Effector memory CD4-positive, alpha-beta T cell (primary cell): Measurements from ENCODE around the gene STOX2.

Experiments
- DNase-seq, 3 donors: peaks; one replicate each; pipeline ENCODE4 v3.0.0-alpha.2; 2020
- H3K27ac ChIP-seq: 2 replicates; pipeline ENCODE4 v1.7.0; 2013; ENCODE audit warnings: mild to moderate bottlenecking, low read length, moderate library complexity; ENCODE audit not compliant: insufficient read depth, poor library complexity, severe bottlenecking
- H3K27me3 ChIP-seq: replicated peaks from 2 replicates; pipeline ENCODE4 v1.7.0; 2013; ENCODE audit warnings: mild to moderate bottlenecking, low read length; ENCODE audit not compliant: insufficient read depth, control insufficient read depth, poor library complexity, severe bottlenecking
- H3K36me3 ChIP-seq: 2 replicates; pipeline ENCODE4 v1.7.0; 2013; ENCODE audit warnings: mild to moderate bottlenecking, low read length, moderate library complexity; ENCODE audit not compliant: control insufficient read depth, insufficient read depth
- H3K4me1 ChIP-seq: 2 replicates; pipeline ENCODE4 v1.7.0; 2013; ENCODE audit warnings: low read length, mild to moderate bottlenecking; ENCODE audit not compliant: control insufficient read depth, insufficient read depth, poor library complexity, severe bottlenecking
- H3K4me3 ChIP-seq: 2 replicates; pipeline ENCODE4 v1.7.0; 2013; ENCODE audit warnings: low read length, low read depth, mild to moderate bottlenecking; ENCODE audit not compliant: insufficient read depth, poor library complexity, severe bottlenecking
- H3K9me3 ChIP-seq: 2 replicates; pipeline ENCODE4 v1.7.0; 2013; ENCODE audit warnings: mild to moderate bottlenecking, low read length, moderate library complexity; ENCODE audit not compliant: control insufficient read depth

The STOX2 gene

DNA sequence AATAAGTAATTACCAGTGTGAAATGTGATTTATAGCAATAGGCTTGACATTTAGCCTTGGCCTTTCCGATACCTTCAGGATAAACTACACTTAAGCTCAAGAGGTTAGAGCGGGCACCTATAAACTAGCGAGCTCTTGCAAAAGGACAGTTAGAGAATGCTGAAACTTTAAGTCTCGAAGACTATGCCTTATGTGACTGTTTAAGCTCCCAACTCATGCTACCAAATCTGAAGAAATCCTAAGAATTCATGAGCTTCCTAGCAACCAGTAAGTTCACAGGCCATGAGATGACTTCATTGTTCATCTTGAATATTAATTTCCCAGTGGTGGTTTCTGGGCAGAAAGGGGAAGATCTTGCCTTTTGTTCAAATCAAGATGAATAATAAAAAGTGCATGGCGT lies 4.7 kb downstream of the STOX2 start:
- H3K4me1 ChIP-seq, result no peaks in the 10 kb centered on the region
- no peaks in the 10 kb centered on the region for H3K27me3 ChIP-seq
- no peaks in the 10 kb centered on the region for H3K9me3 ChIP-seq

DNA sequence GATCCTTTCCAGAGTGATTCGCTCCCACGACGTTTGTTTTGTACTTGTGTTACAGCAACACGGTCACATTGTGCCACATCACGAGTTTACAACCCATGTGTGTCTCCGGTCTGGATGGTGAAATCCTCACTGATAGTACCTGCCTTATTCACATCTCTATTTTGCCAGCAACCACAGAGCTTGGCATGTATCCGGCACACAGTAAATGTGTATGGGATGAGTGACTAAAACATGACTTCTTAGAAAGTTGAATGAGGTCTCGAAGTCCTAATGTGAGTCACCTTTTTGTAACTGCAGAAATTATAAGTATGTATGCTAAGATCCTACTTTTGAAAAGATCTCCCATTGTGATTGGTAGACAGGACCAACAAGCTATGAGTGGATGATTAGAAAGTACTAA lies 7.5 kb downstream of the STOX2 start:
- Histone ChIP-seq H3K4me1 (no peaks in the 10 kb centered on the region), H3K27me3 (no peaks in the 10 kb centered on the region)

More for the DNA sequence above, 4.7 kb downstream of the STOX2 start:
- H3K4me3 ChIP-seq, result no peak overlapping the region
- H3K36me3 ChIP-seq, result no peaks in the 10 kb centered on the region
- no peak for DNase-seq
- H3K27ac ChIP-seq, result no peak overlapping the region

DNA sequence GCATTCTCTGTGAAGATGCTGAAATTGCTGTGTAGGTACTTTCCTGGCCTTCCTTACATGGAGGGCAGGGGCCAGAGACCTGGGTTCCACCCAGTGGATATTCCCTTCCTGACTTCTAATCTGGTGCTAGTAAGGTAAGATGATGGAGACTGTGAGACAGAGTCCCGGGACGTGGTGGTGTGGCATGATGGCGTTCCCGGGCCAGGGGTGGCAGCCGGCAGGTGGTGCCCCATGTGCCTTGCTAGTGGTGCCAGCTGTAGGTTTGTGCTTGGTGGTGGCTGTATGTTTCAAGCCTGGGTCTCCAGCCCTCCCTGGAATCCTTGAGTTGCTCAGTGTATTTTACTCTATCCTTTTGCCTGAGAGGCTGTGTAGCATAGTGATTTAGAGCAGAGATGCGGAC lies 10.9 kb downstream of the STOX2 start:
- no peaks in the 10 kb centered on the region for H3K36me3 ChIP-seq
- H3K27ac ChIP-seq, result no peak overlapping the region
- H3K27me3 ChIP-seq, result no peaks in the 10 kb centered on the region
- DNase-seq, result no peak
- H3K4me1 ChIP-seq, result no peaks in the 10 kb centered on the region
- no peak overlapping the region for H3K4me3 ChIP-seq
- no peaks in the 10 kb centered on the region for H3K9me3 ChIP-seq

More for the DNA sequence above, 7.5 kb downstream of the STOX2 start:
- no peaks in the 10 kb centered on the region for H3K36me3 ChIP-seq
- no peaks in the 10 kb centered on the region for H3K9me3 ChIP-seq
- H3K27ac ChIP-seq, result no peak overlapping the region
- H3K4me3 ChIP-seq, result no peak overlapping the region
- no peak for DNase-seq

DNA sequence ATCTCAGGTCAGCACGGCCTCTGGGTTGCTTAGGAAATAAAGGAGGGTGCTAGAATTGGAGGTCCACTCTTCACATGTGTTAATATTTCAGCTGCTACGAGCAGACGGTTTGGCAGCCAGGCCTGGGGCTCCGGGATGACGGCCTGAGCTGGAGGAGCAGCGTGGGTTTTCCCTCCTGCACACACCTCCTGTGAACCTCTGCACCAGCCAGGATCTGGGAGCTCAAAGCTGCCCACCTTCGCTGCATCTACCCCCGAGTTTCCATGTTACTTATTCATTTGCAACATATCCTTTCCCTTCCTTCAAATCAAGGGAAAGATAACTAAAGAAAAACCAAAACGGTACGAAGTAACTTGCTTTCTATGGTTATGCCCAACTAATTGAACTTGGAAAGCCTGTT lies 13.6 kb downstream of the STOX2 start:
- H3K9me3 ChIP-seq, result no peaks in the 10 kb centered on the region
- no peaks in the 10 kb centered on the region for H3K4me1 ChIP-seq
- no peaks in the 10 kb centered on the region for H3K36me3 ChIP-seq
- H3K27ac ChIP-seq, result no peak overlapping the region
- H3K4me3 ChIP-seq, result no peak overlapping the region
- DNase-seq, result no peak
- no peaks in the 10 kb centered on the region for H3K27me3 ChIP-seq

DNA sequence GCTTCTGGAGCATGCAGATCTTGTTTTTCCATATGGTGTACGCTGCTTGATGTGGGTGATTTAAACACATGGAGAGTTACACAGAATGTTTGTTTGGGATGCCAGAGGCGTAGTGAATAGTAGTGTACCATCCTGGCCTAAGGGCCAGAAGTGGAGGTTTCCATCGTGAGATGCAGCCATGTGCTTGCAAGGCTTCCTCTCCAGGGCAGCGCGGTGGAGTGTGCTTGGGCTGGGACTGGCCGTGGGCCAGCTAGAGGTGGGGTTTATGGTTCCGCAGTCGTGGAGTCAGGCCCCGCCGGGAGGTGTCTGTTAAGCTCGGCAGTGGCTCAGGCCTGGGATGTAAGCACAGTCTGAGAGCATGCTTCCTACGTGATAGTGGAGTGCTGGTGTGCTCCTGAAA lies 14.0 kb downstream of the STOX2 start:
- no peak overlapping the region for H3K27ac ChIP-seq

DNA sequence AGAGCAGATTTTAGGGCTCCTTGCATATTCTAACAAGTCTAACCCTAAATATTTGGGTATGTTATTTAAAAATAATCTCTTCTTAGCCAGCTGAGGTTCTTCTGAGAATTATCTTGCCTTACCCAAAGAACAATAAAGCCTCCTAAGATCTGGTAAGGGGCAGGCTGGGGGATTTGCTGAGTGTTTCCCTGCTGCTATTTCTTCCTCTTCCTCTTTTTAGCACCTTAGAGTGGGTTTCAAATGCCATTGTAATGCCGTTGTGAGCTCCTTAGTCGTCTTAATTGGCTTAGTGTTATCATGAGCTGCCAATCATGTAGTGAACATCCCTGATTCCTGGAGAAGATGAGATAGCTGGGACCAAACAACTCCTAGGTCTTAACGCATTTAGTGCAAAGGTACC lies 15.4 kb downstream of the STOX2 start:
- Histone ChIP-seq H3K4me1 (no peaks in the 10 kb centered on the region), H3K4me3 (no peak overlapping the region)
- DNase-seq, result no peak

More for the DNA sequence above, 14.0 kb downstream of the STOX2 start:
- no peaks in the 10 kb centered on the region for H3K36me3 ChIP-seq
- H3K27me3 ChIP-seq, result no peaks in the 10 kb centered on the region
- no peak for DNase-seq
- H3K4me1 ChIP-seq, result no peaks in the 10 kb centered on the region
- H3K4me3 ChIP-seq, result no peak overlapping the region
- H3K9me3 ChIP-seq, result no peaks in the 10 kb centered on the region

DNA sequence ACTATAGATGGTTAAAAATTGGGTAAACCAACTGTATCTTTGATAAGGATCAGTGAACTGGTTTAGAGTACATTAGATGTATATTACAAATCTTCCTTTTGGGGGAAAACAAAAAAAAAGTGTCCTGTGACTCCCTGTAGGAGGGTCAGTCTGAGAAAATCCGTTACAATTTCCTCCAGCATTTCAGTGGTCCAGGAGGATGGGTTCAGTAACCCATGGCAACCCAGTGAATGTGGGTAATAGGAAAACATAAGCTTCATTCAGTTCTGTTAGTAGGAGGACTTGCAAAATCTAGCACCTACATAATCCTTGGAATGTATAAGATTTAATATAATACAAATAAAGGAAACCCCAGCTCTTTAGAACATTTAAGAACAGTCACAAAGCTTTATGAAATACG lies 16.2 kb downstream of the STOX2 start:
- H3K27ac ChIP-seq, result no peak overlapping the region
- no peak for DNase-seq
- no peak overlapping the region for H3K4me3 ChIP-seq
- H3K4me1 ChIP-seq, result no peaks in the 10 kb centered on the region
- H3K36me3 ChIP-seq, result no peaks in the 10 kb centered on the region
- H3K9me3 ChIP-seq, result no peaks in the 10 kb centered on the region
- no peaks in the 10 kb centered on the region for H3K27me3 ChIP-seq

More for the DNA sequence above, 15.4 kb downstream of the STOX2 start:
- H3K27ac ChIP-seq, result no peak overlapping the region
- H3K9me3 ChIP-seq, result no peaks in the 10 kb centered on the region
- H3K27me3 ChIP-seq, result no peaks in the 10 kb centered on the region
- no peaks in the 10 kb centered on the region for H3K36me3 ChIP-seq

DNA sequence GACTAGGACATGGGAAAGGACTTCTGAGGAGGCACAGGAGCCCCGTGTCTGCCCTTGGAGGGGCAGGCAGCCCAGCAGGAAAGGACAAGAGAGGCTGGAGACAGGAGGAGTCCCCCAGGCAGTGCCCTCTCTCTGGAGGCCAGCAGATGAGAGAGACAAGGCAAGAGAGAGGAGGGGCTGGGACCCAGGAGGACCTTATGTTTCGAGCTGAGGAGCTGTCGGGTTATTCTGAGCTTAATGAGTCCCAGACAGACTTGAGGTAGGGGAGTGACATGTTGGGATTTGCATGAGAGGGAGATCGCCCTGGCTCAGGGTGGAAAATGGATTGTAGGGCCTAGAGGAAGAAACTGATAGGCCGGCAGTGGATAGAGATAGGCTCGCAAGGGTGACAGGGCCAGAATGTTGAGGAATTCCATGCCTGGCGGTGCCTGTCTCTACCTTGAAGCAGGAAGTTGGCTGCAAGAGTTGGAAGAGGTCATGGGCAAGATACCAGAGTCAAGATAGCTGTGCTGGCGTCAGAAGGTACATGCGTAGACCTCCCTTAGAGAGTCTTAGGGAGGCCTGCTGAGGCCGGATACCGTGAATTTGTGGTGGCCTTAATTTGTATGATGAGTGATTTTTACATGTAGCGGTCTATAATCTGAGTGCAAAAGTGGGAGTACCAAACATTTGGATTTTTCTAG lies 19.4 kb downstream of the STOX2 start:
- no peaks in the 10 kb centered on the region for H3K27me3 ChIP-seq
- no peaks in the 10 kb centered on the region for H3K4me1 ChIP-seq
- no peak overlapping the region for H3K27ac ChIP-seq
- DNase-seq, result no peak
- no peaks in the 10 kb centered on the region for H3K36me3 ChIP-seq
- no peaks in the 10 kb centered on the region for H3K9me3 ChIP-seq
- no peak overlapping the region for H3K4me3 ChIP-seq

DNA sequence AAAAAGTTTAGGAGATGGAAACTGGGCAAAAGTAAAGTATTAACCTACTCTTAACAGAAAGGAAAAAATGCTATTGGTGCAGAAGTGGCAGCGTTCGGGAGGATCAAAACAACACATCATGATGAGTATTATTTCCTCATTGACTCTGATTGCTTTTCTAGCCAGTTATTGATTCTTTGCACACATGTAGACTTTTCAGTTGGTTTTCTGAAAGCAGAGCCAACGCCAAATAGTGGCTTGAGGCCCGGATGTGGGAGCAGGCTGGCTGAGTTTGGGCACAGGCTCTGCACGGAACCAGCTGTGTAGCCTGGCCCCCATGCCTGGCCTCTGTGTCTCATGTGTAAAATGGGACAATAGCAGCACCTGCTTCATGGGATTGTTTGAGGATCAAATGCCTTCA lies 21.8 kb downstream of the STOX2 start:
- Histone ChIP-seq H3K27me3 (no peaks in the 10 kb centered on the region), H3K36me3 (no peaks in the 10 kb centered on the region), H3K27ac (no peak overlapping the region), H3K4me3 (no peak overlapping the region), H3K4me1 (no peaks in the 10 kb centered on the region), H3K9me3 (no peaks in the 10 kb centered on the region)
- no peak for DNase-seq

DNA sequence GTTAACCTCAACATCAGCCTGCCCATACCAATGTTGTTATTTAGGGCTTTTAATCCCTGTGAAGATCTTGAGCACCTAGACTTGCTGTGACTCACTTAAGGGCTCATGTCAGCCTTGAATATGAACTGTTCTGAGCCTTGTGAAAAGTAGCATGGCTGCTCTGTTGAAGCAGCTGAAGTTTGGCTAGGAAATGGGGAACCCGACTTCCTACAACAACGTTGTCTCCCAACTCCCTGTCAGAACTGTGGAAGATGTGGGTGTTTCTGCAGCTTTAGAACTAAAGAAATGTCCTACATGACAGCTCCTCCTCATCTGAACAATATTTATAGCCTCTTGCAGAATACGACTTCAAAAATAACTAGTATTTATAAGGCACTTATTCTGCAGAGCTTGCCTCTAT lies 27.5 kb downstream of the STOX2 start:
- H3K4me1 ChIP-seq, result no peaks in the 10 kb centered on the region
- H3K9me3 ChIP-seq, result no peaks in the 10 kb centered on the region
- H3K27me3 ChIP-seq, result no peaks in the 10 kb centered on the region
- H3K27ac ChIP-seq, result no peak overlapping the region
- no peak overlapping the region for H3K4me3 ChIP-seq
- no peak for DNase-seq
- H3K36me3 ChIP-seq, result no peaks in the 10 kb centered on the region
